GM10847 (cell line): ENCODE results near the gene ZNRD2.

Experiments used
- POLR2A ChIP-seq: IDR thresholded peaks from 2 replicates; pipeline ENCODE4 v1.6.1; 2011; ENCODE audit not compliant: insufficient read length; ENCODE audit errors: extremely low read depth

ZNRD2 gene

DNA sequence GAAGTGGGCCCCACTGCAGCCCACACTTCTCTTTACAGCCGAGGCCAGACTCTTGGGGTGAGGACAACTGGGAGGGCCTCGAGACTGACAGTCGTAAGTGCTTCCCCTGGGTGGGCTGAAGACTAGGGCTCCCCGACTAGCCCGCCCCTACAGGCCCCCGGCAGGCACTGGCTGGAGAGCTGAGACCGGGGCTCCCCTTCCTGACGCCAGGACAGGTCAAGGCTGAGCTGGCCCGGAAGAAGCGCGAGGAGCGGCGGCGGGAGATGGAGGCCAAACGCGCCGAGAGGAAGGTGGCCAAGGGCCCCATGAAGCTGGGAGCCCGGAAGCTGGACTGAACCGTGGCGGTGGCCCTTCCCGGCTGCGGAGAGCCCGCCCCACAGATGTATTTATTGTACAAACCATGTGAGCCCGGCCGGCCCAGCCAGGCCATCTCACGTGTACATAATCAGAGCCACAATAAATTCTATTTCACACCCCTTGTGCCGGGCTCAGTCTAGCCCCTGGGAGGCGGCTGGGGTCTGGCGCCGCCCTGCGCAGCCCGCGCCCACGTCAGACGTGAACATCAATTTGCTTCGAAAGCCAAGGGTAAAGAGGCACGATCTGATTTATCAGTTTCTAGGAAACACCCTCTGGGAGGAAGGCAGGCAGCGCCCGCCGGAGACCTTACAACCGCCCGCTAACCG lies 31.9 kb upstream of the ZNRD2 start:
- TF ChIP-seq POLR2A: no peak

- no peak for TF ChIP-seq POLR2A
Measured at GRCh38 chr11:65538915-65539743, 31.1 kb upstream of the ZNRD2 start.

- TF ChIP-seq POLR2A: no peak
Measured at GRCh38 chr11:65539744-65540289, 30.5 kb upstream of the ZNRD2 start.

DNA sequence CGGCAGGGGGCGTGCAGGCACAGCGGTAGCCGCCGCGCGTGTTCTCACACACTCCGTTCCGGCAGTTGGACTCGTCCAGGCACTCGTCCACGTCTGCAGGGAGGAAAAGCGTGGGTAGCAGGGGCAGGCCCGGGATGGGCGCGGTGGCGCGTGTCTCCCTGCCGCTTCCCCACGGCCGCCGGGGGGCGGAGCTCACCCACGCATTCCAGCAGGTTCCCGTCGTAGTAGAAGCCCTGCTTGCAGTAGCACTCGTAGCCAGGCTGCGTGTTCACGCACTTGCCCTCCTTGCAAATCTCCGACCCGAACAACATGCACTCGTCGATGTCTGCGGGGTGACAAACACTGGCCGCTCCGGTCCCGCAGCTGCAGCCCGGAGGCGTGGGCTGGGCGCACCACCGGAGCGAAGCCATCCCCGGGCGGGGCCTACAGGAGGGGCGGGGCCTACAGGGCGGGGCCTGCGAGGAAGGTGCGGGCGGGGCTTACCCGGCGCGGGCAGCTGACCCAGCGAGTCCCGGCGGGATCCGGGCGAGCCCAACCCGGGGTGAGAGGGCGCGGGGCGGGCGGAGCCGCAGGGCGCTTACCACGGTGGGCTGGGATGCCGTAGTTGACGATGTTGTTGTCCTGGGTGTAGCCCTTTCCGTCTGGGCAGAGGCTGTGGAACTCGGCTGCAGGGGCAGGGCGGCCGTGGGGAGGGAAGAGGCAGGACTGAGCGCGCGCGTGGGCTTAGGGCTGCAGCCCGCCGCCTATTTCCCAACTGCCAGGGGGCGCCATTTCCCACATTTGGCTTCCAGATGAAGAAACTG lies 29.8 kb upstream of the ZNRD2 start:
- peak; percentile 65 for TF ChIP-seq POLR2A

DNA sequence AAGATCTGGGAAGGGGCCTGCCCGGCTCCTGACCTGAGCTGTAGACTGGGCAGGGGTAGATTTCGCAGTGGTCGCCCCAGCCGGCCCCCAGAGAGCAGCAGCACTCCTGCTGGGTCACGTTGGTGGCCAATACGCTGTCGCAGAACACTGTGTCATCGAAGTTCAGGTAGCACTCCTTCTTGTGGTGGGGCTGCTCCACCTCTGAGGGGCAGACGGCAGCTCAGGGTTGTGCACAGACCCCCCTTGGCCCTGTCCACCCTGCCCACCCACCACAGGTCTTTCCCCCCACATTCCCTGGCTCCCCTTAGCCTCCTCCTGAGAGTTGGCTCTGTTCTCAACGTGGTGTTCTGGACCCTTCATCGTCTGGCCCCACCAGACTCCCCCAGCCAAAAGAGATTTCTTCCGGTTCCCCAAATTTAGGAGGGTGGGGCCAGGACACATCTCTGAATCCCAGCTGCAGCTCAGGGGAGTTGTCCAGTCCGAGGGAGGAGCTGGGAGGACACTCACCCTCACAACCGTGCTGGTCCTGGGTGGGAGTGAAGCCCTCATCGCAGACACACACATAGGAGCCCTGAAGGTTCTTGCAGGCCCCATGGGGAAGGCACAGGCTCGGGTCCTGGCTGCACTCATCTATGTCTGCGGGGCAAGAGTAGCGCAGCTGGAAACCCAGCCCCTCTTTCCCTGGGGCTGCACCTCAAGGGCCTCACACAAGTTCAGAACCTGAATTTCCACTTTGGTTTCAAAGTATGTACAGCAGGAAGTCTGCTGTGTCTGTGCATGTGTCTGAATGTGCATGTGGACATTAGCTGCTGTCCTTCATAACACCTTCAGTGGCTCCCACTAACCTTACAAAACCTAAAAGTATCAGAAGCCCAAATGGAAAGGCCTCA lies 28.9 kb upstream of the ZNRD2 start:
- TF ChIP-seq POLR2A: no peak

DNA sequence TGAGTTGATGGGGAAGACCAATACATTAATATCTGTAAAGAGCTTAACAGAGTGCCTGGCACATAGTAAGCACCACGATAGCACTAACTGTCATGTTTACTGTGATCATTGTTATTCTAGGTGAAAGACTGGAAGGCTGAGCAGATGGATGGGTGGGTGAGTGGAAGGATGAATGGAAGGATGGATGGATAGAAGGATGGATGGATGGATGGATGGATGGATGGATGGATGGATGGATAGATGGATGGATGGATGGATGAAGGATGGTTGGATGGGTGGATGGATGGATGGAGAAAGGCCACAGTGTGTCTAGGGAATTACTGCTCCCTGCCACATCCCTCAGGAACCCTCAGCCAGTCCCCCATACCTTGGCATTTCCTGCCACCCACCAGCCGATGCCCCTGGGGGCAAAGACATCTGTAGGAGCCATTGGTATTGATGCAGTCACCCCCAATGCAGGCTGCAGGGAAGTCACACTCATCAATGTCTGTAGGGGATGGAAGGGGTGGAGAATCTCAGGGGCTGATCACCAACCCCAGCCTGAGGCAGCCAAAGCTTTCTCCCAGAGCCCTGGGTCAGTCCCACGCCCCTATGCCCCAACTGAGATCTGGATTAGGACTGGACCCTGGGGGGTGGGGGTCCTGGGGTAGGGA lies 27.4 kb upstream of the ZNRD2 start:
- TF ChIP-seq POLR2A: no peak

GRCh38 chr11:65545853-65546216 lies 24.4 kb upstream of the ZNRD2 start:
- TF ChIP-seq POLR2A: no peak

DNA sequence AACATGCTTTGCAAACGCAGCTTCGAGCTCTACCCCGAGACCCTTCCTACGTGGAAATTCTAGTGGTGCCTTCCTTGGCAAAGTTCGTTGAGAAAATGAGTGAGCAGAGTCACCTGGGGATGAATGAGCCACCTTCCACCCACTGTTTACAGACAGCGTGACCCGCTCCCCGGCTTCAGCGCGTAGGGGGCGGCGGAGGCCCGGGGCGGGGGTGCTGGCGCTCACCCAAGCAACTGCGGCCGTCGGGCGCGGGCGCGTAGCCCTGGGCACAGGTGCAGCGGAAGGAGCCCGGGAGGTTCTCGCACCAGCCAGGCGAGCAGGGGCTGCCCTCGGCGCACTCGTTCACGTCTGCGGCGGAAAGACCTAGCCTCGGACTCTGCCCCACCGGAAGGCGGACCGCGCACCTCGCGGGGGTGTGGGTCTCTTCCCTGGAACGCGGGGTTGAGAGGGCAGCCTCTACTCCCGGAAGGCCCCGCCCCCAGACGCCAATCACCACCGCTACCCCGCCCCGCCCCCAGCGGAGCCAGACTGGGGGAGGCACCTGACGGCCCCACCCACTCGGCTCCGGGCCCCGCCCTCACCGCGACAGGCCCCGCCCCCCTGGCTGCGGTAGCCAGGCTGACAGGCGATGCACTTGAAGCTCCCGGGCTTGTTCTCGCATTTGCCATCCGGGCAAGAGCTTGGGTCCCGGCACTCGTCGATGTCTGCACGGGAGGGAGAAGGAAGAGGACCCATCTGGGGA lies 23.9 kb upstream of the ZNRD2 start:
- no peak for TF ChIP-seq POLR2A

DNA sequence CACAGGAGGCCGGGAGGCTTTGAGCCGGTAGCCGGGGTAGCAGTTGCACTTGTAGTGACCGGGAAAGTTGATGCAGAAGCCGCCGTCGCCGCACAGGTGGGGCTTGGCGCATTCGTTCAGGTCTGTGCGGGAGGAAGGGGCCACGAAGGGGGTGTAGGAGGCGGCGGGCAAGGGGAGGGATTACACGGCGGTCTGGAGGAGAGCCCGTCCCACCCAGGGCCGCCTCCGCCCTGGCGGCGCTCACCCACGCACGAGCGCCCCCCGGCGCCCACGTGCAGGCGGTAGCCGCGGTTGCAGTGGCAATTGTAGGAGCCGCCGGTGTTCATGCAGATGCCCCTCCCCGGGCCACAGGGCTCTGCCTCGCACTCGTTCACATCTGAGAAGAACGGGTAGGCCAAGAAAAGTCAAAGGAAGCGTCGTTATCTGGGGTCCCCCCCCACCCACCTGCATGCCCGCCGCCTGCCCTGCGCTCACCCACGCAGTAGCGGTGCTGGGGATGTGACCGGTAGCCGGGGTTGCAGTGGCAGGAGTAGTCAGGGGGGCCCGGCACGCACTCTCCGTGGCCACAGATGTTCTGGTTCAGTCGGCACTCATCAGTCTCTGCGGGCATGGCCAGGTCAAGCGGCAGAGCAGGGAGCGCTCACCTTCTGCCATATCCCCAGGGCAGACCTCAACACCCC lies 22.7 kb upstream of the ZNRD2 start:
- no peak for TF ChIP-seq POLR2A

- no peak for TF ChIP-seq POLR2A
Measured at GRCh38 chr11:65548395-65548794, 21.9 kb upstream of the ZNRD2 start.

DNA sequence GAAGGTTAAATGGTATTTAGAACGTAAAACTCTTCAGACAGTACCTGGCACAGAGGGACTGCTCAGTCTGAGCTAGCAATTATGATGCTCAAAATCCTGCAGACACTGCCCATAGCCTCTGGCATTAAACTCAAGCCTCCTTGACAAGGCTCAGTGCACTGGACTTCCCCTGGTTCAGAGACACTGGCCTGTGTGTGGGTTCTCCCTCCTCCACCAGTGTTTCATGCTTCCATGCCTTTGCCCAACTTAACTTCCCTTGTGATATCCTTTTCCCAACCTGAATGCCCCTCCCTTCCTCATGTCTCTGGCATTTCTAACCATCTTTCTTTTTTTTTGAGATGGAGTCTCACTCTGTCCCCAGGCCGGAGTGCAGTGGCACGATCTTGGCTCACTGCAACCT lies 21.2 kb upstream of the ZNRD2 start:
- TF ChIP-seq POLR2A: no peak

- TF ChIP-seq POLR2A: no peak
Measured at GRCh38 chr11:65551572-65552387, 18.5 kb upstream of the ZNRD2 start.
